HG02970 (cell line): ENCODE measurements around the gene ZNF528.
A peak's percentile ranks its signal among the peaks of the same experiment; 100 is the strongest.

Experiments used
- ATAC-seq: cut with Tn5 transposase; IDR thresholded peaks from one replicate; pipeline ENCODE4 v1.9.1; 2021; ENCODE audit warnings: mild to moderate bottlenecking, moderate library complexity, moderate number of reproducible peaks; ENCODE audit not compliant: unreplicated experiment, low FRiP score

ZNF528 gene

GRCh38 chr19:52397310-52398080 is at the start of gene ZNF528:
Gene ZNF528 (plus strand): TSS chr19:52397849. CDS start chr19:52402014, 4,165 bp downstream.
- no peak for ATAC-seq

GRCh38 chr19:52351512-52351911 is 46.1 kb upstream of the ZNF528 start:
- no peak for ATAC-seq

GRCh38 chr19:52366414-52366824 is 31.2 kb upstream of the ZNF528 start:
- no peak for ATAC-seq

GRCh38 chr19:52369559-52370340 is 27.9 kb upstream of the ZNF528 start, which contains the start of gene ZNF880:
Gene ZNF880 (plus strand): TSS chr19:52369923. CDS start chr19:52369966, 43 bp downstream.
- ATAC-seq, result peak; percentile 51

- no peak for ATAC-seq
These were observed 27.3 kb upstream of the ZNF528 start for GRCh38 chr19:52370341-52370710.

GRCh38 chr19:52391135-52391534 is 6.5 kb upstream of the ZNF528 start:
- no peak for ATAC-seq

GRCh38 chr19:52398081-52398441 is 412 bp downstream of the ZNF528 start:
- ATAC-seq, result no peak

GRCh38 chr19:52410276-52410675 is 12.6 kb downstream of the ZNF528 start:
- ATAC-seq, result no peak

- no peak for ATAC-seq
These were observed 18.1 kb downstream of the ZNF528 start for GRCh38 chr19:52415711-52416110.

GRCh38 chr19:52428937-52429336 is 31.3 kb downstream of the ZNF528 start, which contains the start of gene ZNF534:
Gene ZNF534 (plus strand): TSS chr19:52429148. CDS start chr19:52431475, 2,327 bp downstream.
- no peak for ATAC-seq

GRCh38 chr19:52442179-52442578 is 44.5 kb downstream of the ZNF528 start:
- ATAC-seq, result no peak

GRCh38 chr19:52444506-52444905 is 46.9 kb downstream of the ZNF528 start:
- ATAC-seq, result no peak

GRCh38 chr19:52451241-52451640 is 53.6 kb downstream of the ZNF528 start:
- no peak for ATAC-seq

- ATAC-seq, result no peak
These were observed 55.9 kb downstream of the ZNF528 start, which contains the start of gene ZNF578 for GRCh38 chr19:52453324-52454094. Gene ZNF578 (plus strand): TSS chr19:52453553. CDS start chr19:52501846, 48,293 bp downstream.

- ATAC-seq, result no peak
These were observed 67.3 kb downstream of the ZNF528 start for GRCh38 chr19:52464798-52465470.
